ENCODE results near the gene ZNF782.
"Not testable (repeated sequence)": the region's sequence is repeated elsewhere in the genome, so short reads cannot be mapped to it uniquely, and the experiment has no call there.

Gene ZNF782

DNA sequence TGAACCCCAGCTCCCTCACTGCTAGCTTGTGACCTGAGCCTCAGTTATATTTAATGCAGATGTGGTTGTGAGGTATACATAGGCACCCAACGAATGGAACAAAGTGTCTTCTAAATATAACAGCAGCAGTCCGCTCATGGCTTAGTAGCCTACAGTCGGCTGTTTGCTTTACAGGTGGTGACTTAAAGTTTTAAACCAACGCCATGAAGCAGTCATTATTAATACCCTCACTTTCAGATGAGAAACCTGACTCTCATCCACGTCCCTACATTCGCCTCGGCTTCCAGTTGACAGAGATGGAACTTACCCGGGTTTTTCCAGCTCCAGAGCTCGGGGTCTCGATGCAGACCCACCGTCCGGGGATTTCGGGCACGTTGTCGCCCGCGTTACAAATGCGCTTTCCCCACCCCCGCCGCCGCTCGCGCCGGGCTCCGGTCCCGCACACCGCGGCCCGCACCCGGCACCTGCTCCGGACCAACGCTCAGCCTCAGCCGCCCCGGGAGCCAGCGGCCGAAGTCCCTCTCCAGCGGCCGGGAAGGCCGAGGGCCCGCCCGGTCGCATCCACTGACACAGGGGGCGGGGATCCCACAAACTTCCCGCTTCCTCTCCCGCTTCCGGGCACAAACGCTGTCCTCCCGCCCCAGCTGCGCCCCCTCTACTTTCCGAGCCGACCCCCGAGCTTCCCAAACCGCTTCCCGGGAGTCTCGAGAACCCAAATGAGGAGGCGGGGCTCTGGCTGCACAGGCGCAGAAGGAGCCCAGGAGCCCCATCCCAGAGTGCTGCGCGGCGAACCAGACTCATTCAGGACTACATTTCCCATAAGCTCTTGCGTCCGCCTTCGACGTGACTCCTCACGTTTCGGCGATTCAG is at the start of gene ZNF782:
Gene ZNF782 (minus strand): TSS at position 734 of the 870 bp plus-strand sequence. CDS start 2,553 bp downstream, outside the sequence.
- peak; percentile 54 to 71 (median 63) for DNase-seq

DNA sequence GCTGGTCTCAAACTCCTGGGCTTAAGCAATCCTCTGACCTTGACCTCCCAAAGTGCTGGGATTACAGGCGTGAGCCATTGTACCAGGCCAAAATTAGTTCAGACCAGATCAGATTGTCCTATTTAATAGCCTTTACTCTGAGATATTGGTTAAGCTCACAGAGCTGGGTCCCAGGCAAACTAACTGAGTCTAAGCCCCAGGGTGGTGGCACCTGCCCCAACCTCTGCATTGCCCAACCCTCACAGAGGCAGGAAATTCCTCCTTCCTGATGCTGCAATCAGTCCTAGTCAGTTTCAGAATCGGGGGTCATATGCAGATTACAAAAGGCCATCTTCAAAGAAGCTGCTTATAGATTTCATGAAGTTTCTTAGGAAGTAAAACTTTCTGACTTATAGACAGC is 45.7 kb upstream of the ZNF782 start:
- DNase-seq = not testable (repeated sequence)

DNA sequence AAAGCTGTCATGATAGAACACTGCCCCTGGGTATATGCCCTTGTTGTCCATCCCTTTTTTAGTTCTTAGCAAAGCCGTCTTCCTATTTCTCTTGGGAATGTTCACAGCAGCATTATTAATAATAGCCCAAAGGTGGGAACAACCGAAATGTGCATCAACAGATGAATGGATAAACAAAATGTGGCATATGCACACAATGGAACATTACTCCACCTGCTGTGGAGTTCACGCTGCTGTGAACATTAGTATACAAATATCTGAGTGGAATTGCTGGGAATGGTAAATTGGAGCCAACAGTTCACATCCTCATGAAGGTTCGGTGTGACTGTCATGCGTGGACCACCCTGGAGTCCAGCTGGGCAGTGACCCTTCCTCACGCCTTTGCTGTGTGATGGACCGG is 37.8 kb upstream of the ZNF782 start:
- DNase-seq = no peak

DNA sequence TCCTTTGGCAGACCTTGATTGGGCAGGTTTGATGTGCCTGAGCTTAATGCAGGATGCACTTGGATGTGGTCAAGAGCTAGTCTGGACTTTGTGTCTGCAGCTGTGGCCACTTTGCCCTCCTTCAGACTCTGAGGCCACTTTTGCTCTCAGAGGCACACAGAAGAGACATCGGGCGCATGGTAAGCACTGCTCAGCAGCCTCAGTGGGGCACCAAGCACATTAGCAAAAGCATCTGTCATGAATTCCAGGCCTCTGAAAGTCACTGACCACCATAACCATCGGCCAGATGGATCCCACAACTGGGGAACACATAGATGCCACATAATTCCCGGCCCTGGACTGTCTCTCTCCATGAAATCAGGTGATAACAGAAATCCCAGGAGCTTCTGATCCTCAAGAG is 34.3 kb upstream of the ZNF782 start:
- DNase-seq = no peak

DNA sequence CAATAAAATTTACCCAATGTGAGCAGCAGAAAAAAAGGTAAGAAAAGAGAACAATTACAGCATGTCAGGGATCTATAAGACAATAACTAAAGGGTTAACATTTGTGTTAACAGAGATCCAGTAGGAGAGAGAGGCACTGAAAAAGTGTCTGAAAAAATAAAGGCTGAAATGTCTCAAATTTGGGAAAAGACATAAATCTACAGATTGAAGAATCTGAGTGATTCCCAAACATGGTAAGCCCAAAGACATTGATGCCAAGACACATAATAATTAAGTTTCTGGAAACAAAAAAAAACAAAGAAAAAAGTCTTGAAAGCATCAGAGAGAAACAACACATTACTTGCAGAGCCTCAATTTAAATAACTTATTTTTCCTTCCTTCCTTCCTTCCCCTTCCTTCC is 31.1 kb upstream of the ZNF782 start:
- DNase-seq = no peak

DNA sequence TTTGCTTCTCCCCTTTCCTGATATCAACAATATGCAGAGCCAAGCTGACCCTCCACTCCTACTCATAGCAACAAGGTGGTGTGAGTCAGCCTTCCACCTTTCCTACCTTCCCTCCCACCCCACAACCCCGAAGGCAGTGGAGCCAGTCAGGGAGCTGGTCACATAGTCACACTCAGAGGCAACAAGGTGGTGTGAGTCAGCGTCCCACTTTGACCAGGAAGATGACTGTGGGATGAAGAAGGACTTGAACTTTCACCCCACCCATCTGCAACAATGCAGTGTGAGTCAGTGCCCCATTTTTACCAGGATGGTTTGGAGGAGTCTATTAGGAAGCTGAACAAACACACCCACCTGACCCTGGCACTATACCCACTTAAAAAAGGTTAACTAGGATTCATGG is 30.1 kb upstream of the ZNF782 start:
- no peak for DNase-seq

DNA sequence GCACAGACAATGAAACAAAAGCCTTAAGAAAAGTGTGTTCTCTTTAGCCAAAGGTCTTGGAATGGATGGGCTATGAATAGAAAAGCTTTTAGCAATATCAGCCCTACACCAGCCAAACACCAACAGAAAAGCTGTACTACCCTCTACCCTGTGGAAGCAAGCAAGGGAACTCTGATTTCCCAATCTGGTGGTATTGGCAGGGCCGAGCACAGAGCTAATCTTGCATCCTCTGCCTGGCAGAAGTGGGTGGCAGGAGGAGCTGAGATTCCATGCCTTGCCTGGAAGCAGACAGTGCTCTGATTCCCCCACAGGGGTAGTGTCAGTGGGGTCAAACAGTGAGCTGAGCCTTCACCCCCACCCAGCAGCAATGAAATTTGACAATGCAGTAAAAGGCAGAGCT is 29.6 kb upstream of the ZNF782 start:
- DNase-seq = no peak

DNA sequence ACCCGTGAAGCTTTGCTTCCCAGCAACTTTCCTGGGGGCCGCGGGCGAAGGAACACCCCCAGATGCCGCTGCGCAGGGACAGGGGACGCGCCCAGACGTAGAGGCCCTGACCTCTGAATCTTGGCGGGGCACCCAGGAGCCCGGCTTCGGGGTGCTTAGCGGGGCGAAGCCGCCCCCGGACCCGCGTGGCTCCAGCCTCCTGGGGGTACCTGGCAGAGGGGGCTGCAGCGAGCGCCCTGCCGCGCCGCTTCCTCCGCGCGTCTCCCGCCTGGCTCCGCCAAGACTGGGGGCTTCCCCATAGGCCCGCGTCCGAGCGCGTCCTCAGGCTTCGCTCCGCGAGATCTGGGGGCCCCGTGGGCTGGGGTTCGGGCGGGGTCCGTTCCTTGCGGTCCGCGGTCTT is 23.0 kb upstream of the ZNF782 start:
- no peak for DNase-seq

DNA sequence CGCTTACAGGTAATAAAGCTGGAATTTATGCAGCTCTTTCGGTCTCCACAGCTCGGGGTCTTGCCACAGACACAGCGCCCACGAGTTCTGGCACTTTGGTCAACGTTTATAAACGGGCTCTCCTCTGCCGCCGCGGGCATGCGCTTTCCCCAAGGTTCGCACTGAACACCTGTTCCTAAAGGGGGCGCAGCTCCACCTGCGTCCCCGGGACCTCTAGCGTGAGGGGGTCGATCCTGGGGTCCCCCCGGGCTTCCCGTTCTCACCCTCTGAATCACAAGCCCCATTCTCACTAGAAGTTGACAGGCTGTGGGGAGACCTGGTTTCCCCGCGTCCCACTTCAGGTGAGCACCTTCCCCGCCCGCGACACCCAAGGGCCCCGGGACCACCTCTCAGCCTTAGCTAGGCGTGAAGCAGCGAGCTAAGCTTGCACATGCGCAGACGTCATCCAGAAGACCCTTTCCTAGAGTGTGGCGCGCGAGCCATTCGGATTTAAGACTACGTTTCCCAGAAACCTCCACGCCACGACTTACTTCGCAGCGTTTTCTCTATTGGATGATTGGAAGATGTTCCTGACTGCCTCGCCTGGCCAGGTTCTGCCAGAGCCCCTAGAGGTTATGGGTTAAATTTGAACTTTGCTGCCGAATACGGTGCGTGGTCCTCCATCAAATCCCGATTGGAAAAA is 21.3 kb upstream of the ZNF782 start:
- no peak for DNase-seq

DNA sequence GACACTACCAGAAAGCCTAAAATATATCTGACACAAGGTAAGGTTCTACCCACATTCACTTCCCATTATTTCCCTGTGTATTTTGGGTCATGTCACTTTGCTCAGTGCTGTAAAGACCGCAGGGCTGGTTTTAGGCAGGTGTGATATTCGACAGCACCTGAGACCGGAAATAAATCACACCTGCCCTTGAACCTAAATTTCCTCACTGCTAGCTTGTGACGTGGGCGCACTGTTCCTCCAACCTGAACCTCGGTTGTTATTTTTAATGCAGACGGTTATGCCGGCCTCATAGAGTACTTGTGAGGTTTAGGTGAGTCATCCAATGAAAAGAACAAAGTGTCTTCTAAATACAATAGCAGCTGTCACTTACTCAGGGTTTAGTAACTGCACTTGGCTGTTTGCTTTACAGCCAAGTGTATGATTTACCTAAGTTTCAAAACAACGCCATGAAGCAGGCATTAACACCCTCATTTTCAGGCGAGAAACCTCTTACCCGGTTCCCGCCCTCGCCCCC is 20.7 kb upstream of the ZNF782 start:
- peak in 1 of 4 experiments; percentile 16 for DNase-seq

DNA sequence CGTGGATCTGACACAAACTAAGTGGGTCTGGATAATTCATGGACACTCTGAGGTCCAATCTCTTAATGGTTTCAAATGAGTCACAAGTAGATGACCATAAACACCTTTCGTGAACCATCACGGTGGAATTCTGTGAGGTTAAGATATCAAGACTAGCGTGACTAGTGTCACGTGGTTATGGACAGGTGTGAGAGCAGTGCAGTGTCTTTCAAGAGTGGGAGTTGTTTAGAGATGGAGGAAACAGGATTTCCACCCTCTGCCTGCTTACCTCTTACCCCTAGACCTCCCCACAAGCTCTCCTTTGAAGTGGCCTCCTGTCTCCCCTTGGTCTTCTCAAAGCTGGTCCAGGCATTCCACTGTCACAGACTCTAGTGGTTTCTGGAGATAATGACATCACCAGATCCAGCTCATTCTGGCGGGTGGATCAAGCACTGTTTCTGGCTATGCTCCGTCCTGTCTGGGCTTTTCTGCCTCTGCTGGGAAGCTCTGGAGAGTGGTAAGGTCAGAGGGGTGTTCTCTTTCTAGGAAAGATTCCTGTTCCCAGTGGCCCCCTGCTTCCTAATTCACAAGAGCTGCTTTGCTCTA is 20.0 kb upstream of the ZNF782 start:
- DNase-seq = no peak

DNA sequence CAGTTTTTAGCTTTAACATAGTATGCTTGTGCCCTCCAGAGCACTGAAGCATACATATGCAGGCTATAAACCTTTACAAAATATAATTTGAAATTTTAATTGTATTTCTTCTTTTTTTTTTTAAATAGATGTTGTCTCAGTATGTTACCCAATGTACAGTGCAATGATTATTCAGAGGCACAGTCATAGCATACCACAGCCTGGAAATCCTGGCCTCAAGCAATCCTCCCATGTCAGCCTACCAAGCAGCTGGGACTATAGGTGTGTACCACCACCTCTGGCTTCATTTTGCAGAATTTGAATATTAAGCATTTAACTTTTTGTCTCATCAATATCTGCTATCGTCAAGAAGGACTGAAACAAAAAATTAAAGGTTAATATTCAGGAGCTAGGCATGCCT is 16.9 kb upstream of the ZNF782 start:
- DNase-seq = no peak

DNA sequence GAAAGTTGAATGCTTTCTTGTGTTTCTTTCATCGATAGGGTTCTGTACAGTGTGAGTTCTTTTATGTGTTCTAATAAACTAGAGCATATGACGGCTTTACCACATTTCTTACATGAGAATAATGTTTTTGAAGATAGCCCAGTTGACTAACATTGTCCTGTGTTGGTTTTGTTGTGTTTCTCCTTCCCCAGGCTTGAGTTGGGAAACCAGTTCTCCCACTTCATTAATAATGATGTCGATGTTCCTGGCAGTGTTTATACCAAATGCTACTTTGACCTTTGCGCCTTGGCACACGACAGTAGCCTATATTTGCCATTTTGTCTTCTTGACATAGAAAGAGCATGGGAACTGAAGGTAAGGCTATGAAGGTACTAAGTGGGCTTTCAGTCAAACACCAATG is 14.4 kb upstream of the ZNF782 start:
- DNase-seq = no peak

DNA sequence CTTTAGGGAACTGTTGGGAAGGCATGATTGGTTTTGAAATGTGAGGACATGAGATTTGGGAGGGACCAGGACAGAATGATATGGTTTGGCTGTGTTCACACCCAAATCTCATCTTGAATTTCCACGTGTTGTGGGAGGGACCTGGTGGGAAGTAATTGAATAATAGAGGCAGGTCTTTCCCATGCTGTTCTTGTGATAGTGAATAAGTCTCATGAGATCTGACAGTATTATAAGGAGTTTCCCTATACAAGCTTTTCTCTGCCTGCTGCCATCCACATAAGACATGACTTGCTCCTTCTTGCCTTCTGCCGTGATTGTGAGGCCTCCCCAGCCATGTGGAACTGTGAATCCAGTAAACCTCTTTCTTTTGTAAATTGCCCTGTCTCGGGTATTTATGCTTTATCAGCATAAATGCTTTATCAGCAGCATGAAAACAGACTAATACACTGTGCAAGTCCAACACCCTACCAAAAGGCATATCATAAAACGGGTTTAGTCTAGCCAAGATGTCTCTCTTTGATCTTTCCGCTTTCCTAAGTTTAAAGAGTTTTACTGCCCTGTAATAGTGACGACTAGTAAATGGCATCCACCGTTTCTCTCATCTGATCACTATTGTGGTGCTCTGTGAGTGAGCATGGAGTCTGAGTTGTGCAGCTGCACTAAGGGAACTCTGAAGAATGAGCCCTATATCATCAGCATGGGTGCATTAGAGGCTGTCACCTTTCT is 12.9 kb upstream of the ZNF782 start:
- DNase-seq = no peak

DNA sequence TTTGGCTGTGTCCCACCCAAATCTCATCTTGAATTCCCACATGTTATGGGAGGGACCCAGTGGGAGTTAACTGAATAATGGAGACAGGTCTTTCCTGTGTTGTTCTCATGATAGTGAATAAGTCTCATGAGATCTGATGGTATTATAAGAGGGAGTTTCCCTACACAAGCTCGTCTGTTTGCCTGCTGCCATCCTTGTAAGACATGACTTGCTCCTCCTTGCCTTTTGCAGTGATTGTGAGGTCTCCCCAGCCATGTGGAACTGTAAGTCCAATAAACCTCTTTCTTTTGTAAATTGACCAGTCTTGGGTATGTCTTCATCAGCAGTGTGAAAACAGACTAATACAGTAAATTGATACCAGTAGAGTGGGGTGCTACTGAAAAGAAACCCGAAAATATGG is 10.9 kb upstream of the ZNF782 start:
- DNase-seq = not testable (repeated sequence)

DNA sequence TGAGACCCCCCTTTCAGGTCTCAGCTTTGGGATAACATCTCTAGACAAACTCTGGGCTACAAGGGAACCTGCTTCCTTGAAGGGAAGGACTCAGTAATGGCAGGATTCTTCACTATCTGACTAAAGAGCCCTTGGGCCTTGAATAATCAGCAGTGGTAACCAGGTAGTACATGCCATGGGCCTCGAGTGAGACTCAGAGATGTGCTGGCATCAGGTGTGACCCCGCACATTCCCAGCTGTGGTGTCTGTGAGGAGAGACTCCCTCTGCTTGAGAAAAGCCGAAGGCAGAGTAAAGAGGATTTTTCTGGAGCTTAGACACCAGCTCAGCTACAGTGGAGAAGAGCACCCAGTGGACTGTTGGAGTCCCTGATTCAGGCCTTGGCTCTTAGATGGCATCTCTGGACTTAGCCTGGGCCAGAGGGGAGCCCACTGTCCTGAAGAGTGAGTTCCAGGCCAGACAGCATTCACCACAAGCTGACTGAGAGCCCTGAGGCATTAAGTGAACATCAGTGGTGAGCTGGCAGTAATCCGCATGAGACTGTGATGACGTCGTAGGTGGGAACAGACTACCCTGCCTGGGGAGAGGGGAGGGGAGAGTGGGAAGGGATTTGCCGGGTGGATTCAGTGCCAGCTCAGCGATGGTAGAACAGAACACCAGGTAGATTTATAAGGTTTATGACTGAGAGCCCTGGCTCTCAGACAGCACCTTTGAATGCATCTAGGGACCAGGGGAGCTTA is 5.3 kb upstream of the ZNF782 start:
- no peak for DNase-seq

DNA sequence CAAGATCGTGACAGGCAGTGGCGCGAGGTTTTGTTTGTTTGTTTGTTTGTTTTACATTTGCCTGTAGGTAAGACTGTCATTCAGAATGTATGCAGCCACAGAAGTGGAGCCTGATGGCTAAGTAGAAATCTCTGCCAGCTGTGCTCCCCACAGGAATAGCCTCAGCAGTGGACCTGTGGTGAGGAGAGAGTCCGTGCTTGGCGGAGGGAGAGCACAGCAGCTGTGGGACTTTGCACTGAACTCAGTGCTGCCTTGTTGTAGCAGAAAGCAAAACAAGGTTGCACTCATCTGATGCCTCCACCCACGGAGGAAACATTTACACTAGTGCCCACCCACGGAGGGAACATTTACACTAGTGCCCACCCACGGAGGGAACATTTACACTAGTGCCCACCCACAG is 4.4 kb upstream of the ZNF782 start:
- no peak for DNase-seq

DNA sequence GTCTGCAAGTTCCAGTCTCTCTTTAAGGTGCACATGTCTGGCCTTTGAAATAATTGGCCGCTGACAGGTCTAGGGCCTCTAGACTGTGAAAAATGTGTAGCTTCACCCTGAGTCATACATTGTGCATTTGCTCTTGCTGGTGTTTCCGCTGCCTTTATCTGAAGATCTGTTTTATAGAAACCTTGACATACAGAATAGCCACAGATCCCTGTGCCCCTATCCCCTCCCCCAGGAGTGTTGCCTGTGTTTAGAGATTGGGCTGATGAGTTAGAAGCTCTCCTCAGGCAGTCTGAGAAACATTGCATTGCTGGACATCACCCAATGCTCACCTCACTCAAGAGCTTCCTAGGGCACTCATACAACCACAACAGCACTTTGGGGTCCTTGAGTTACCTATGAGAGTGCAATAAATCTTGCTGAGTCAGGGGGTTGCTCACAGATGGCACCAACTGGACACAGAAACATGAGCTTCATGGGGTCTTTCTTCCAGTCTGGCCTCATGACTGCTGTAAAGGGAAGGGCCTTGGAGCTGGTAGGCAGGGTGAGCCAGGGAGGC is 3.8 kb upstream of the ZNF782 start:
- DNase-seq = no peak

DNA sequence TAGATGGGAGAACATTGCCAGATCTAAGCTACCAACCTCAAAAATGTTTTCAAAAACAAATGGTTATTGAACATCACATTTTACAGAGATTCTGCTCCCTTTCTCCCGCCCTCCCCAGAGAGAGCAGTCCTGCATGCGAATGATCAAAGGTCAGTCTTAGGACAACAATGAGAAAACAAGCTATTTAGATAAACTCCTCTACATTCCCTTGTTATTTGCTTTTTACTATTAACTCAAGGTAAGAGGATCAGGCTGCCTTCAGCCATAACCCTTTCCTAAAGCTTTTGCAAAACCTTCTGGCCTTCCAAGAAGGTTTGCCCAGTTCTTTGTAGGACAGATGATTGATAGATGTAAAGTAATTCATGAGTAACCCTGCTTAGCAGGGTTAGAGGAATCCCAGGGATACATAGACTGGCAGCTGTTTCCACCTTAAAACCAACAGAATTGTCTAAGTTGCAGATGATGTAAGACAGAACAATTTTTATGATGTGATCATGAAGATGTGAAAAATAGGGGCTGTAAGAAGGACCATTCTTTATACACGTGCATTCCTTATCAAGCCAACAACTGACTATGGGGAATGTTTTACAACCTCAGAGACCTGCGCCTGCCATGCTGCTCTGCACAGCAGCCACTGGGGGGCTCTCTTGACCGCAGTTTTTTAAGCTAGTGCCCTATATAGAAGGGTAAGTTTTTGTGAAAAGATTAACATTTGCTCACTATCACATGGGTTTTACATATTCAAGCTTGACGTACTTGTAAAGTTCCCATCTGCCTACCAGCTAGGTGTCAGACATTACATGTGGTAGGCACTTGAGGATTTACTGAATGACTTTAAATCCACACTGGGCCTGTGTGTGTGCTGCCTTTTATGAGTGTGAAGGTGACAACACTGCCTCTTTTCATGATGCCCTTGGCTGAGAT is 2.3 kb upstream of the ZNF782 start:
- peak in 3 of 4 experiments; percentile 38 to 55 (median 40) for DNase-seq

DNA sequence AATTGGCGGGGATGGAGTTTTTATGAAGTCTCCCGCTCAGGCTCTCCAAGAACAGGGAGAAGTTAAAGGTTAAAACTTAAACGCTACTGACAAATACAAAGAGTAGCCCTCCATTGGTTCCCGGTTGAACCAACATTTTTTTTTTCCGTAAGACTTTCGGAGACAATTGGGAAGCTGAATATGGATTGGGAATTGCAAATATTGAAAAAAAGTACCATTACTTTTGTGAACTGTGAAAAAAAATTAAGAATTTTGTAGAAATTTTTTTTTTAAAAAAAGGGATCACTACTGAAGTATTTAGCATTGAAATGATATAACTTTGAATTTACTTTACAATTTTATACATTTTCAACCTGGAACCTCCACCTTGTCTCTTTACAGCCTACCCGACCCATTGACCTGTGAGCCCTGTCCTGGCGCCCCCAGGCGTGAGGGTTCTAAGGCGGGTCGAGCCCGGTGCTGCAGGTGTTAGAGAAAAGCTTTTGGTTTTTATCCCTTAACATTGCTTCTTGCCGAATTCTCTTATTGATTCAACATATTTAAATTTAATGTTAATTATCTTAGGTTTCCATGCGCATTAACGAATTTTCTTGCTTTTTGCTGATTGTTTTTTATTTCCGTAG is 448 bp upstream of the ZNF782 start:
- no peak for DNase-seq

All from activated naive CD4-positive, alpha-beta T cell (primary cell).